ENCODE results near the gene KIAA0232. TPM values are rescaled to one million over a fixed set of nuclear protein-coding genes. Genes with fewer than 3 reads are reported as not detected.
"Not testable (repeated sequence)": the region's sequence is repeated elsewhere in the genome, so short reads cannot be mapped to it uniquely, and the experiment has no call there.

KIAA0232 gene
- total and polyA plus RNA-seq, 4 donors: 8.9 to 34.4 (median 18.5) TPM

DNA sequence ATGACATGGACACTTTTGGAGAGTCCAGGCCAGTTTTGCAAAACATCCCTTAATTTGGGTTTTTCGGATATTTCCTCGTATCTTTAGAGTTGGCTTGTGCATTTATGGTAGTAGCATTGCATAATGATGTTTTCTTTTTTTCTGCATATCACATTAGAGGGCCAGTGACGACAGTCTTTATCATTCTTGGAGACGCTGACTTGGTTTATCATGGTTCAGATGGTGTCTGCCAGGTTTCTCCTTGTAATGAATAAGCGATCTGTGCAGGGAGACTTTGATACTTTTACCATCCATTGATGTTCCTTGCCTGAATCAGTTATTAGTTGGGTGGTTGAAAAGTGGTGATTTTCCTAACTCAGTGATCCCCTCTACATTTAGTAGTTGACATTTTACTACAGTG is 46.6 kb downstream of the KIAA0232 start:
- Histone ChIP-seq H3K9ac (ENCODE audit: low read depth in 1 of 2, low read length in 2 of 2) (no peak overlapping the region), H3K27me3 (ENCODE audit: control insufficient read depth in 4 of 4, insufficient read depth in 4 of 4, low read length in 3 of 4) (no peaks in the 10 kb centered on the region), H3K4me1 (ENCODE audit: control insufficient read depth in 4 of 4, insufficient read depth in 4 of 4, low read length in 3 of 4) (no peaks in the 10 kb centered on the region), H3K36me3 (ENCODE audit: control insufficient read depth in 4 of 4, insufficient read depth in 3 of 4, low read depth in 1 of 4, low read length in 3 of 4) (peaks cover 7 to 25% (median 18%) of the 10 kb centered on the region in 4 donors), H3K27ac (ENCODE audit: low read depth in 1 of 2, low read length in 2 of 2) (no peak overlapping the region), H3K4me3 (ENCODE audit: low read depth in 1 of 3, low read length in 3 of 3) (no peak overlapping the region), H3K9me3 (ENCODE audit: control insufficient read depth in 4 of 4, low read length in 3 of 4) (no peaks in the 10 kb centered on the region)
- WGBS: 88% methylated on average over 5 of the region's 5 CpGs
- DNase-seq (ENCODE audit: low spot score): no peak
- TF ChIP-seq FOXA2 (IDR thresholded peaks at IDR 0.05) (no peak), TAF1 (conservative IDR thresholded peaks at IDR 0.05) (no peak), FOXA1 (IDR thresholded peaks at IDR 0.05) (no peak), HNF4G (IDR thresholded peaks at IDR 0.05) (no peak), SP1 (IDR thresholded peaks at IDR 0.05) (no peak), RAD21 (IDR thresholded peaks at IDR 0.05) (no peak), GABPA (IDR thresholded peaks at IDR 0.05 in 1 of 2, conservative IDR thresholded peaks at IDR 0.05 in 1 of 2) (no peak)
- TF ChIP-seq, protein P1, sequence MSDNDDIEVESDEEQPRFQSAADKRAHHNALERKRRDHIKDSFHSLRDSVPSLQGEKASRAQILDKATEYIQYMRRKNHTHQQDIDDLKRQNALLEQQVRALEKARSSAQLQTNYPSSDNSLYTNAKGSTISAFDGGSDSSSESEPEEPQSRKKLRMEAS (IDR thresholded peaks at IDR 0.05): no peak
- TF ChIP-seq, protein P2, sequence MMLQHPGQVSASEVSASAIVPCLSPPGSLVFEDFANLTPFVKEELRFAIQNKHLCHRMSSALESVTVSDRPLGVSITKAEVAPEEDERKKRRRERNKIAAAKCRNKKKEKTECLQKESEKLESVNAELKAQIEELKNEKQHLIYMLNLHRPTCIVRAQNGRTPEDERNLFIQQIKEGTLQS (IDR thresholded peaks at IDR 0.05): no peak

DNA sequence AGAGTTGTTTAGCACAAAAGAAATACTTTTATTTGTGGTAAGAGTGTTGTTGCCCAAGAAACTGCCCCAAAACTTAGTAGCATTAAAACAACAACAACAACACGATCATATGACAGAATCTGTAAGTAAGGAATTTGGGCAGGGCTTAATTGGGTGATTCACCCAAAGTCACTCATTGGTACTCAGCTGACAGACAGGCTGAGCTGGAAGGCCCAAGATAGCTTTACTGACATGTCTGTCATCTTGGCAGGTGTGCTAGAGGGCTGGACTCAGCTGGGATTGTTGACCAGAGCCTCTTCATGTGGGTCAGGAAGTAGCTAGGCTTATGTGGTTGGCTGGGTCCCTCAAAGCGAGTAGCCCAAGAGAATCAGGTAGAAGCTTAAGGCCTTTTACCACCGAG is 52.3 kb downstream of the KIAA0232 start:
- Histone ChIP-seq H3K27ac (ENCODE audit: low read depth in 1 of 2, low read length in 2 of 2) (no peak overlapping the region), H3K4me1 (ENCODE audit: control insufficient read depth in 4 of 4, insufficient read depth in 4 of 4, low read length in 3 of 4) (peaks cover 0 to 4% (median 3%) of the 10 kb centered on the region in 4 donors), H3K9me3 (ENCODE audit: control insufficient read depth in 4 of 4, low read length in 3 of 4) (no peaks in the 10 kb centered on the region), H3K36me3 (ENCODE audit: control insufficient read depth in 4 of 4, insufficient read depth in 3 of 4, low read depth in 1 of 4, low read length in 3 of 4) (peaks cover 7 to 14% (median 11%) of the 10 kb centered on the region in 4 donors), H3K27me3 (ENCODE audit: control insufficient read depth in 4 of 4, insufficient read depth in 4 of 4, low read length in 3 of 4) (no peaks in the 10 kb centered on the region), H3K9ac (ENCODE audit: low read depth in 1 of 2, low read length in 2 of 2) (no peak overlapping the region), H3K4me3 (ENCODE audit: low read depth in 1 of 3, low read length in 3 of 3) (no peak overlapping the region)
- WGBS: 96% methylated on average over 3 of the region's 3 CpGs
- TF ChIP-seq NR2F2 (IDR thresholded peaks at IDR 0.05) (no peak), FOXA1 (IDR thresholded peaks at IDR 0.05) (no peak), HNF4A (conservative IDR thresholded peaks at IDR 0.05) (no peak), YY1 (IDR thresholded peaks at IDR 0.05) (no peak), HNF4G (IDR thresholded peaks at IDR 0.05) (no peak), TAF1 (conservative IDR thresholded peaks at IDR 0.05) (no peak), EGR1 (IDR thresholded peaks at IDR 0.05; ENCODE audit: low read depth in 2 of 2) (no peak), JUND (IDR thresholded peaks at IDR 0.05) (no peak), RAD21 (IDR thresholded peaks at IDR 0.05) (no peak), SP1 (IDR thresholded peaks at IDR 0.05) (no peak), GABPA (IDR thresholded peaks at IDR 0.05 in 1 of 2, conservative IDR thresholded peaks at IDR 0.05 in 1 of 2) (no peak), FOXA2 (IDR thresholded peaks at IDR 0.05) (no peak)
- TF ChIP-seq, protein P1 (IDR thresholded peaks at IDR 0.05): no peak
- TF ChIP-seq, protein P3, sequence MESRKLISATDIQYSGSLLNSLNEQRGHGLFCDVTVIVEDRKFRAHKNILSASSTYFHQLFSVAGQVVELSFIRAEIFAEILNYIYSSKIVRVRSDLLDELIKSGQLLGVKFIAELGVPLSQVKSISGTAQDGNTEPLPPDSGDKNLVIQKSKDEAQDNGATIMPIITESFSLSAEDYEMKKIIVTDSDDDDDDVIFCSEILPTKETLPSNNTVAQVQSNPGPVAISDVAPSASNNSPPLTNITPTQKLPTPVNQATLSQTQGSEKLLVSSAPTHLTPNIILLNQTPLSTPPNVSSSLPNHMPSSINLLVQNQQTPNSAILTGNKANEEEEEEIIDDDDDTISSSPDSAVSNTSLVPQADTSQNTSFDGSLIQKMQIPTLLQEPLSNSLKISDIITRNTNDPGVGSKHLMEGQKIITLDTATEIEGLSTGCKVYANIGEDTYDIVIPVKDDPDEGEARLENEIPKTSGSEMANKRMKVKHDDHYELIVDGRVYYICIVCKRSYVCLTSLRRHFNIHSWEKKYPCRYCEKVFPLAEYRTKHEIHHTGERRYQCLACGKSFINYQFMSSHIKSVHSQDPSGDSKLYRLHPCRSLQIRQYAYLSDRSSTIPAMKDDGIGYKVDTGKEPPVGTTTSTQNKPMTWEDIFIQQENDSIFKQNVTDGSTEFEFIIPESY (IDR thresholded peaks at IDR 0.05): no peak
- TF ChIP-seq, protein P2 (IDR thresholded peaks at IDR 0.05): no peak
- TF ChIP-seq, protein P4, sequence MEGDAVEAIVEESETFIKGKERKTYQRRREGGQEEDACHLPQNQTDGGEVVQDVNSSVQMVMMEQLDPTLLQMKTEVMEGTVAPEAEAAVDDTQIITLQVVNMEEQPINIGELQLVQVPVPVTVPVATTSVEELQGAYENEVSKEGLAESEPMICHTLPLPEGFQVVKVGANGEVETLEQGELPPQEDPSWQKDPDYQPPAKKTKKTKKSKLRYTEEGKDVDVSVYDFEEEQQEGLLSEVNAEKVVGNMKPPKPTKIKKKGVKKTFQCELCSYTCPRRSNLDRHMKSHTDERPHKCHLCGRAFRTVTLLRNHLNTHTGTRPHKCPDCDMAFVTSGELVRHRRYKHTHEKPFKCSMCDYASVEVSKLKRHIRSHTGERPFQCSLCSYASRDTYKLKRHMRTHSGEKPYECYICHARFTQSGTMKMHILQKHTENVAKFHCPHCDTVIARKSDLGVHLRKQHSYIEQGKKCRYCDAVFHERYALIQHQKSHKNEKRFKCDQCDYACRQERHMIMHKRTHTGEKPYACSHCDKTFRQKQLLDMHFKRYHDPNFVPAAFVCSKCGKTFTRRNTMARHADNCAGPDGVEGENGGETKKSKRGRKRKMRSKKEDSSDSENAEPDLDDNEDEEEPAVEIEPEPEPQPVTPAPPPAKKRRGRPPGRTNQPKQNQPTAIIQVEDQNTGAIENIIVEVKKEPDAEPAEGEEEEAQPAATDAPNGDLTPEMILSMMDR (IDR thresholded peaks at IDR 0.05; ENCODE audit: low read depth, low read length, missing input control): no peak
- TF ChIP-seq, protein P5, sequence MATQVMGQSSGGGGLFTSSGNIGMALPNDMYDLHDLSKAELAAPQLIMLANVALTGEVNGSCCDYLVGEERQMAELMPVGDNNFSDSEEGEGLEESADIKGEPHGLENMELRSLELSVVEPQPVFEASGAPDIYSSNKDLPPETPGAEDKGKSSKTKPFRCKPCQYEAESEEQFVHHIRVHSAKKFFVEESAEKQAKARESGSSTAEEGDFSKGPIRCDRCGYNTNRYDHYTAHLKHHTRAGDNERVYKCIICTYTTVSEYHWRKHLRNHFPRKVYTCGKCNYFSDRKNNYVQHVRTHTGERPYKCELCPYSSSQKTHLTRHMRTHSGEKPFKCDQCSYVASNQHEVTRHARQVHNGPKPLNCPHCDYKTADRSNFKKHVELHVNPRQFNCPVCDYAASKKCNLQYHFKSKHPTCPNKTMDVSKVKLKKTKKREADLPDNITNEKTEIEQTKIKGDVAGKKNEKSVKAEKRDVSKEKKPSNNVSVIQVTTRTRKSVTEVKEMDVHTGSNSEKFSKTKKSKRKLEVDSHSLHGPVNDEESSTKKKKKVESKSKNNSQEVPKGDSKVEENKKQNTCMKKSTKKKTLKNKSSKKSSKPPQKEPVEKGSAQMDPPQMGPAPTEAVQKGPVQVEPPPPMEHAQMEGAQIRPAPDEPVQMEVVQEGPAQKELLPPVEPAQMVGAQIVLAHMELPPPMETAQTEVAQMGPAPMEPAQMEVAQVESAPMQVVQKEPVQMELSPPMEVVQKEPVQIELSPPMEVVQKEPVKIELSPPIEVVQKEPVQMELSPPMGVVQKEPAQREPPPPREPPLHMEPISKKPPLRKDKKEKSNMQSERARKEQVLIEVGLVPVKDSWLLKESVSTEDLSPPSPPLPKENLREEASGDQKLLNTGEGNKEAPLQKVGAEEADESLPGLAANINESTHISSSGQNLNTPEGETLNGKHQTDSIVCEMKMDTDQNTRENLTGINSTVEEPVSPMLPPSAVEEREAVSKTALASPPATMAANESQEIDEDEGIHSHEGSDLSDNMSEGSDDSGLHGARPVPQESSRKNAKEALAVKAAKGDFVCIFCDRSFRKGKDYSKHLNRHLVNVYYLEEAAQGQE (IDR thresholded peaks at IDR 0.05): no peak
- no peak for DNase-seq (ENCODE audit: low spot score)

DNA sequence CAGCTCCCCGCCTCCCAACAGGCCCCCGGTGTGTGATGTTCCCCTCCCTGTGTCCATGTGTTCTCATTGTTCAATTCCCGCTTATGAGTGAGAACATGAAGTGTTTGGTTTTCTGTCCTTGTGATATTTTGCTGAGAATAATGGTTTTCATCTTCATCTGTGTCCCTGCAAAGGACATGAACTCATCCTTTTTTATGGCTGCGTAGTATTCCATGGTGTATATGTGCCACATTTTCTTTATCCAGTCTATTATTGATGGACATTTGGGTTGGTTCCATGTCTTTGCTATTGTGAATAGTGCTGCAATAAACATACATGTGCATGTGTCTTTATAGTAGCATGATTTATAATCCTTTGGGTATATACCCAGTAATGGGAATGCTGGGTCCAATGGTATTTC is 53.1 kb downstream of the KIAA0232 start:
- H3K36me3 ChIP-seq (ENCODE audit: control insufficient read depth in 4 of 4, insufficient read depth in 3 of 4, low read depth in 1 of 4, low read length in 3 of 4): peaks cover 7 to 14% (median 10%) of the 10 kb centered on the region in 4 donors
- DNase-seq (ENCODE audit: low spot score); H3K27ac ChIP-seq (ENCODE audit: low read depth in 1 of 2, low read length in 2 of 2); H3K9ac ChIP-seq (ENCODE audit: low read depth in 1 of 2, low read length in 2 of 2); H3K4me3 ChIP-seq (ENCODE audit: low read depth in 1 of 3, low read length in 3 of 3); H3K27me3 ChIP-seq (ENCODE audit: control insufficient read depth in 4 of 4, insufficient read depth in 4 of 4, low read length in 3 of 4); H3K4me1 ChIP-seq (ENCODE audit: control insufficient read depth in 4 of 4, insufficient read depth in 4 of 4, low read length in 3 of 4); H3K9me3 ChIP-seq (ENCODE audit: control insufficient read depth in 4 of 4, low read length in 3 of 4): not testable (repeated sequence)
- WGBS: 98% methylated on average over 4 of the region's 4 CpGs
